ENCODE measurements around the gene IRF5.

DNA sequence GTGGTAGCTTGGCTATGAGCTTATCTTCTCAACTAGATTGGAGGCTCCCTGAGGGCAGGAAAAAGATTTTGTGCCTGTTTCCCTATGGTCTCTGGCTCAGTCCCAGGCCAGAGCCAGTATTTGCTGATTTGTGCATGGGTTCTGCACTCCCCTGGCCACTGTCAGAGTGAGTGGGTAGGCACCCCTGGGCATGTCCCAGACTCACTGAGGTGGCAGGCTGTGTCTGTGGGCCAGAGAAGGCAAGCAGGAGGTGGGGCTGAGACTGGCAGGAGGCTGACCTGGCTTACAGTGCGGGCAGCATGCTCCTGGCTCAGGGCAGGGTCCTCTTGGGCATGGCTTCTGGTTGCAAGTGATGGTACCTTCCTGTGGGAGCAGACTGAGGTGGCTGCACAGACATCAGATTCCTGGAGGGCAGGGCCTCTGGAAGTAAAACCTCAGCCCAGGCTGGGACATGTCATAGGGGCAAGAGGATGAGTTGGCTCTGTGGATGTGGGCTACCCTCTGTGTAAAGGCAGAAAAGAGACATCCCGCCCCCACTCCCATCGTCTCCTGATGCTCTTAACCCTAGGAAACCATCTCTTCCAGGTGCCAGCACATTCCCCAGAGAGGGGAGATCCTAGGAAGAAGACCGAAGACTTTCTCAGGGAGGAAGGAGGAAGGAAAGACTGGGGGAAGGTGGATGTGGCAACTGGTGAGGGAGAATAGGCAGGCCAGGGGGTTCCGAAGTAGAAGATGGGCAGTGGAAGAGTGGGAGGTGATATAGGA lies 31.5 kb upstream of the IRF5 start:
- TF ChIP-seq GATA2 (IDR thresholded peaks at IDR 0.05; ENCODE audit: low read depth, low read length) (no peak), GATA3 (IDR thresholded peaks at IDR 0.05; ENCODE audit: low read depth, low read length) (no peak)
